Measurements from ENCODE around the gene MYH10. TPM values are rescaled to one million over a fixed set of nuclear protein-coding genes. Genes with fewer than 3 reads are reported as not detected.

Gene MYH10
- total RNA-seq, 1 experiment from 2014 or later, result 251 TPM

DNA sequence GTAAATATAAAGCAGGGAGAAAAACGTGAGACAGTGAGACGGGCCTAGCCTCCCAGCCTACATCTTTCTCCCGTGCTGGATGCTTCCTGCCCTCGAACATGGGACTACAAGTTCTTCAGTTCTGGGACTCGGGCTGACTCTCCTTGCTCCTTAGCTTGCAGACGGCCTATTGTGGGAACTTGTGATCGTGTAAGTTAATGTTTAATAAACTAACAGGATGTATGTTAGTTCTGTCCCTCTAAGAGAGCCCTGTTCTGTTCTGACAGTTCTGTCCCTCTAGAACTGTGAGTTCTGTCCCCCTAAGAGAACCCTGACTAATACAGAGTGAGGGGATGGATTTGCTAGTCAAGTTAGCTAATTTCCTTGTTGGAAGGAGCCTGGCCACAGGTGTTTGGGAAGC is 16.7 kb upstream of the MYH10 start:
- Histone ChIP-seq H3K4me2 (ENCODE audit: insufficient read depth, insufficient read length, low read length) (no peak overlapping the region), H4K20me1 (ENCODE audit: control insufficient read depth, insufficient read depth, insufficient read length) (no peaks in the 10 kb centered on the region), H3T11ph (ENCODE audit: low read length) (no peak overlapping the region), H2BK15ac (ENCODE audit: low read depth, low read length) (no peak overlapping the region), H2BK5ac (ENCODE audit: insufficient read length, low read length) (no peak overlapping the region), H3K4ac (ENCODE audit: low read depth, low read length) (no peak overlapping the region), H2AFZ (ENCODE audit: low read length) (no peak overlapping the region), H2AK5ac (ENCODE audit: insufficient read length, low read length) (no peak overlapping the region), H3K9me3 (ENCODE audit: control insufficient read depth, low read depth, low read length) (no peaks in the 10 kb centered on the region), H4K91ac (ENCODE audit: insufficient read length, low read depth, low read length) (no peak overlapping the region), H4K8ac (replicated peaks; ENCODE audit: insufficient read length, low read depth, low read length) (no peak overlapping the region), H4K5ac (ENCODE audit: insufficient read length, low read depth, low read length) (no peak overlapping the region), H2BK120ac (ENCODE audit: low read depth, low read length, poor library complexity, severe bottlenecking) (no peak overlapping the region), H3K27me3 (ENCODE audit: insufficient read depth, low read length) (no peaks in the 10 kb centered on the region), H2BK20ac (ENCODE audit: low read depth, low read length, poor library complexity, severe bottlenecking) (no peak overlapping the region), H3K14ac (ENCODE audit: insufficient read depth, low read length) (no peak overlapping the region), H3K23me2 (ENCODE audit: insufficient read length, low read depth, low read length, poor library complexity, severe bottlenecking) (no peaks in the 10 kb centered on the region), H3K27ac (ENCODE audit: insufficient read length, low read depth, low read length) (no peak overlapping the region), H3K9ac (ENCODE audit: extremely low read depth, insufficient read length, low read length) (no peak overlapping the region), H3K79me2 (ENCODE audit: insufficient read depth, low read length) (no peaks in the 10 kb centered on the region), H2BK12ac (ENCODE audit: insufficient read length, low read depth, low read length) (no peak overlapping the region), H3K4me1 (ENCODE audit: insufficient read depth, low read length) (no peaks in the 10 kb centered on the region), H3K18ac (ENCODE audit: insufficient read length, low read depth, low read length) (no peak overlapping the region), H3K23ac (ENCODE audit: insufficient read length, low read depth, low read length) (no peak overlapping the region), H3K79me1 (ENCODE audit: insufficient read depth, low read depth, low read length, poor library complexity, severe bottlenecking) (no peaks in the 10 kb centered on the region), H3K56ac (ENCODE audit: insufficient read length, low read depth, low read length) (no peak overlapping the region)
- no peak overlapping the region for H3K4me3 Mint-ChIP-seq
- no peaks in the 10 kb centered on the region for H3K36me3 Mint-ChIP-seq (ENCODE audit: insufficient read depth in 1 of 3, low read depth in 3 of 3)
- H3K9me3 Mint-ChIP-seq, result no peaks in the 10 kb centered on the region
- no peak for TF ChIP-seq CTCF (conservative IDR thresholded peaks at IDR 0.05)
- no CpG with 5 or more reads among the region's 7 CpGs for WGBS (ENCODE audit: extremely low coverage, insufficient read length, low lambda C conversion rate)
- no peak overlapping the region for H3K27ac Mint-ChIP-seq
- no peak for DNase-seq
- H3K27me3 Mint-ChIP-seq (ENCODE audit: low read depth), result peaks cover 2% of the 10 kb centered on the region; the same call in 1 of the 2 replicates
- peaks cover 9 to 17% of the 10 kb centered on the region in 2 experiments for H3K4me1 Mint-ChIP-seq
